NCI-H2196 (cell line): ENCODE data around the gene PLCXD3.

Experiments used
- DNase-seq: peaks from one replicate; lab custom pipeline; 2025; ENCODE audit not compliant: unreplicated experiment; lab: John Stamatoyannopoulos, UW

Gene PLCXD3

GRCh38 chr5:41415242-41415641, 95.2 kb downstream of the PLCXD3 start:
- DNase-seq, result no peak

GRCh38 chr5:41414598-41414997, 95.8 kb downstream of the PLCXD3 start:
- no peak for DNase-seq

GRCh38 chr5:41413074-41413473, 97.3 kb downstream of the PLCXD3 start:
- DNase-seq, result no peak

GRCh38 chr5:41412496-41412895, 97.9 kb downstream of the PLCXD3 start:
- DNase-seq, result no peak

GRCh38 chr5:41410737-41411136, 99.7 kb downstream of the PLCXD3 start:
- DNase-seq, result no peak

- no peak for DNase-seq
These were observed 100.1 kb downstream of the PLCXD3 start for GRCh38 chr5:41410307-41410706.

- DNase-seq, result no peak
These were observed 101.5 kb downstream of the PLCXD3 start for GRCh38 chr5:41408676-41409443.

GRCh38 chr5:41406936-41407335, 103.5 kb downstream of the PLCXD3 start:
- DNase-seq, result no peak

GRCh38 chr5:41406424-41406823, 104.0 kb downstream of the PLCXD3 start:
- no peak for DNase-seq

GRCh38 chr5:41404757-41405156, 105.6 kb downstream of the PLCXD3 start:
- no peak for DNase-seq

GRCh38 chr5:41403846-41404245, 106.6 kb downstream of the PLCXD3 start:
- no peak for DNase-seq

- no peak for DNase-seq
These were observed 107.6 kb downstream of the PLCXD3 start for GRCh38 chr5:41402845-41403244.

GRCh38 chr5:41399839-41400238, 110.6 kb downstream of the PLCXD3 start:
- DNase-seq, result no peak

- no peak for DNase-seq
These were observed 118.4 kb downstream of the PLCXD3 start for GRCh38 chr5:41392016-41392415.

- DNase-seq, result no peak
These were observed 135.8 kb downstream of the PLCXD3 start for GRCh38 chr5:41374631-41375030.

GRCh38 chr5:41373230-41373629, 137.2 kb downstream of the PLCXD3 start:
- DNase-seq, result no peak

GRCh38 chr5:41371738-41372137, 138.7 kb downstream of the PLCXD3 start:
- no peak for DNase-seq

- DNase-seq, result no peak
These were observed 139.9 kb downstream of the PLCXD3 start for GRCh38 chr5:41370482-41370881.

GRCh38 chr5:41369799-41370198, 140.6 kb downstream of the PLCXD3 start:
- DNase-seq, result no peak

GRCh38 chr5:41368158-41368557, 142.2 kb downstream of the PLCXD3 start:
- DNase-seq, result no peak

GRCh38 chr5:41365369-41365768, 145.0 kb downstream of the PLCXD3 start:
- no peak for DNase-seq

GRCh38 chr5:41364346-41364745, 146.1 kb downstream of the PLCXD3 start:
- DNase-seq, result no peak

GRCh38 chr5:41363343-41363986, 146.9 kb downstream of the PLCXD3 start:
- DNase-seq, result no peak
